Left ventricle myocardium inferior (tissue), 1 donor: Measurements from ENCODE around the gene IFI44. TPM values are rescaled to one million over a fixed set of nuclear protein-coding genes. Genes with fewer than 3 reads are reported as not detected.

ENCODE experiments used
- DNase-seq: peaks from one replicate; pipeline ENCODE4 v3.0.0-alpha.2; 2020
- H3K27ac ChIP-seq: fragments of 200-600 bp; replicated peaks from 2 replicates; pipeline ENCODE4 v1.8.0; 2021
- H3K27me3 ChIP-seq: fragments of 200-600 bp; 2 replicates; pipeline ENCODE4 v1.8.0; 2021; ENCODE audit warnings: low read depth
- H3K36me3 ChIP-seq: fragments of 200-600 bp; 2 replicates; pipeline ENCODE4 v1.8.0; 2021
- H3K4me1 ChIP-seq: fragments of 200-600 bp; 2 replicates; pipeline ENCODE4 v1.8.0; 2021
- H3K4me3 ChIP-seq: fragments of 200-600 bp; 2 replicates; pipeline ENCODE4 v1.8.0; 2021; ENCODE audit warnings: mild to moderate bottlenecking, moderate library complexity
- H3K9me3 ChIP-seq: fragments of 200-600 bp; replicated peaks from 2 replicates; pipeline ENCODE4 v1.8.0; 2021
- CTCF ChIP-seq: fragments of 200-600 bp; IDR thresholded peaks from 2 replicates; pipeline ENCODE4 v1.8.0; 2021; ENCODE audit warnings: antibody characterized with exemption, mild to moderate bottlenecking, borderline replicate concordance
- intact Hi-C: fragments of 100-400 bp; cut with micrococcal nuclease; formaldehyde crosslinking; loops from one replicate; pipeline ENCODE4 v1.11.0; 2022
- total RNA-seq: library from RNA; stranded (reverse); fragmentation: NEBNext Ultra II Directional; extraction: Animal tissue kit (Norgen Biotek cat#: 25700); gene quantifications from one replicate; pipeline ENCODE4 v1.2.1, GENCODE V29; 2021
- donor health status: DM: no; HTN: yes; CAD: no; lungs with severe emphysema.

IFI44 gene
- total RNA-seq, 1 donor from 2014 or later: 6.6 TPM

- no peak overlapping the region for H3K4me3 ChIP-seq
- TF ChIP-seq CTCF: no peak
- DNase-seq: no peak
- no peaks in the 10 kb centered on the region for H3K36me3 ChIP-seq
- no peak overlapping the region for H3K27ac ChIP-seq
- H3K27me3 ChIP-seq: no peaks in the 10 kb centered on the region
- peaks cover 13% of the 10 kb centered on the region for H3K9me3 ChIP-seq
- intact Hi-C loops: no loop called here
- peaks cover 14% of the 10 kb centered on the region for H3K4me1 ChIP-seq
These were observed 19.0 kb upstream of the IFI44 start for GRCh38 chr1:78630600-78630999.

- Histone ChIP-seq H3K27me3 (no peaks in the 10 kb centered on the region), H3K27ac (no peak overlapping the region), H3K4me1 (no peaks in the 10 kb centered on the region), H3K36me3 (no peaks in the 10 kb centered on the region), H3K9me3 (peaks cover 13% of the 10 kb centered on the region), H3K4me3 (no peak overlapping the region)
- intact Hi-C loops: no loop called here
- no peak for DNase-seq
- no peak for TF ChIP-seq CTCF
These were observed 16.4 kb upstream of the IFI44 start for GRCh38 chr1:78633209-78633608.

- Histone ChIP-seq H3K27ac (no peak overlapping the region), H3K9me3 (peaks cover 7% of the 10 kb centered on the region), H3K27me3 (no peaks in the 10 kb centered on the region), H3K4me1 (peaks cover 1% of the 10 kb centered on the region), H3K4me3 (no peak overlapping the region), H3K36me3 (peaks cover 7% of the 10 kb centered on the region)
- intact Hi-C loops: no loop called here
- DNase-seq: no peak
- no peak for TF ChIP-seq CTCF
These were observed 9.2 kb upstream of the IFI44 start for GRCh38 chr1:78640462-78640861.

- Histone ChIP-seq H3K27ac (no peak overlapping the region), H3K4me1 (peaks cover 11% of the 10 kb centered on the region), H3K36me3 (peaks cover 7% of the 10 kb centered on the region), H3K27me3 (no peaks in the 10 kb centered on the region), H3K4me3 (no peak overlapping the region), H3K9me3 (peaks cover 7% of the 10 kb centered on the region)
- TF ChIP-seq CTCF: no peak
- DNase-seq: no peak
- intact Hi-C loops: no loop called here
These were observed 8.1 kb upstream of the IFI44 start for GRCh38 chr1:78641558-78641957.

GRCh38 chr1:78645723-78646122 lies 3.9 kb upstream of the IFI44 start:
- Histone ChIP-seq H3K9me3 (peaks cover 7% of the 10 kb centered on the region), H3K27ac (peak overlapping the region; percentile 47), H3K4me3 (no peak overlapping the region), H3K4me1 (peaks cover 18% of the 10 kb centered on the region), H3K36me3 (peaks cover 7% of the 10 kb centered on the region), H3K27me3 (no peaks in the 10 kb centered on the region)
- intact Hi-C loops: no loop called here
- TF ChIP-seq CTCF: no peak
- DNase-seq: no peak

GRCh38 chr1:78647238-78647637 lies 2.4 kb upstream of the IFI44 start:
- TF ChIP-seq CTCF: no peak
- Histone ChIP-seq H3K27ac (no peak overlapping the region), H3K27me3 (no peaks in the 10 kb centered on the region), H3K9me3 (peaks cover 7% of the 10 kb centered on the region), H3K4me1 (peaks cover 23% of the 10 kb centered on the region), H3K36me3 (peaks cover 7% of the 10 kb centered on the region), H3K4me3 (no peak overlapping the region)
- DNase-seq: no peak
- intact Hi-C loops: no loop called here
